MV-4-11 (cell line): ENCODE data around the gene HSH2D.

Experiments used
- DNase-seq: peaks from one replicate; lab custom pipeline; 2025; lab: John Stamatoyannopoulos, UW

The HSH2D gene

GRCh38 chr19:16193466-16193865 is 50.0 kb downstream of the HSH2D start:
- DNase-seq: no peak

DNA sequence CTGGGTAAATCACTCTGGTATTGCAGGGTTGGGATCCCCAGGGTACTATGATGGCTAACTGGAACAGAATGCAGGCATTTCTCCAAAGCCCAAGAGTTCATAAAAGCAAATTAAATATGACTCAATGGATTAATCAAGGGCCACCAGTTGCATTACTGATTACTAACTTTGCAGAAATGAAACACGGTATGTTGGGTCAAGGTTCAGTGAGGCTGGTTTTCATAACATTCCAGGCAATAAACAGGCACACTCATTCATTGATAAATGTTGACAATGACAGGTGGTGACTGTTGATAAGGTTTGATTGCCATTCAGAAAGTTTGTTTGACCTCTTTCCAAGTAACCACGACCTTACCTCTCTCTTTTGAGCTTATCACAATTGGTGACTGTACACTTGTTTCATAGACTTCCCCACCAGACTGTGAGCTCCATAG is 53.7 kb downstream of the HSH2D start:
- DNase-seq: peak; percentile 48

DNA sequence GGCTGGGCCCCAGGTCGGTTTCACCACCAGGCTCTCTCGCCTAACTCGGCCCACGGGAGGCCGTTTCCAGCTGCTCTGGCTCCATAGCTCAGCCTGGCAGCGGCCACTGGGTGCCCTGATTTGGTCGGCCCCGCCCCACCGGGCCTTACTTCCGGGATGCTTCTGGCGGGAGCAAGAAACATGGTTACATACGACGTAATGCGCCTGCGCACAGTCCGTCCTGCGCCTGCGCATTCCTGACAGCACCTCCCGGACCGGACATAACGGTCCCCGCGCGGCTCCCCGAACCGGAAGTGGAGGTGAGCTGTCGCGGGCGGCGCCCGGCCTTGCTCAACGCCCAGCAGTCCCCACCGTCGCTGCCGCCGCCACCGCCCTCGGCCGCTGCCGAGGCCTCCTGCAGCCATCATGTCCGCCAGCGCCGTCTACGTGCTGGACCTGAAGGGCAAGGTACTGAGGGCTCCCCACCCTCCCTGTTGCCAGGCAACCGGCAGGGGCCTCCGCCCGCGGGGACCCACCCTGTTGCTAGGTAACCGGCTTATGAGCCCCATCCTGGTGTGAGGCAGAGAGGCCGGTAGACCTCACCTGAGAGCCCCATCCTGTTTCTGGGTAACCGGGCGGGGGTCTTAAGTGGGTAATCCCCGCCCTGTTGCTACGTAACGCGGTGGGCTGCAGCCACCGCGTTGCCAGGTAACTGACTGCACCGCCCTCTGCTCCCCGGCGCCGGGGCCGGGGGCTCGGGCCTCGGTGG is 54.3 kb downstream of the HSH2D start, which contains the start of gene AP1M1:
AP1M1 (plus strand) TSS at position 290 of the 748 bp plus-strand sequence; CDS start at position 406, 116 bp downstream.
- peak; percentile 99 for DNase-seq

- DNase-seq: no peak
These were observed 54.8 kb downstream of the HSH2D start for GRCh38 chr19:16198370-16198651.

- no peak for DNase-seq
These were observed 55.9 kb downstream of the HSH2D start for GRCh38 chr19:16199275-16199932.

DNA sequence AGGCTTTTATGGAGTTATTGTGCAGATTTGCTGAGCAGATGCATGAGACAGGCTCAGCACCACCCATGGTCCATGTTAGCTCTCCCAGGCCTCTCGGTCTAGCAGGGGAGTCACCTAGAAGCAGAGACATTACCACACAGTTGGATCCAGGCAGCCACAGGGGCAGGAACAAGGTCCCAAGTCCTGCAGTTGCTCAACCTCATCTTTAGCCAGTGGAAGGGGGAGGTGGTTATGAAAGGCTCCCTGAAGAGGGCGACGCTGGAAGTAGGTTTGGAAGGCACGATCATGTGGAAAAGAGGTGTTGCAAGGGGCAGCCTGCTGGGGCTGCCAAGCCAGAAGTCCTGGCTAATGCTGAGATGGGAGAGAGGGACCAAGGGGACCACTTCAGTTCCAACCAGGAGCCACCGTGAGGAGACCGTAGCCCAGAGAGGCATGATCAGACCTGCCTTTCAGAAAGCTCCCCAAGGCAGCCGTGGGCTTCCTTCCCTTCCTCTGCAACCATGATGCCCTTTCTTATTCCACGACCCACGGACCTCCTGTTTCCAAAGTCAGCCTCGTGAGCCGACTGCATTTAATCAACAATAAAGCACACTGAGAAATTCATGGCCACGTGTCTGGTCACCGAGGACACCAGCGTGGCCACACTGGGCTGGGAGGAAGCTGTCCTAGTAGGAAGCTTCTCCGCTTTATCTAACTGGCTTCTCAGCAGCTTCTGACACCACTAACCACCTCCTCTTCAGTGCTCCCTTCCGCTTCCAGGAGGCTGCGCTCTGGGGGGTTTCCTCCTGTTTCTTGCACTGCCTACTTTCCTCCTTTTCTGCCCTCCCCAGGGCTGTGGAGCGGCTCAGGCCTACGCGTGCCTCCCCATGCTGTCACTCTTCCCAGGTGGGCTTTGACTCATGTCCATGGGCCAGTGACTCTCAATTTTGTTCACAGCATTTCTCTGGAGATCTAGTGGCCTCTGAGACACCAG is 56.8 kb downstream of the HSH2D start:
- peak; percentile 86 for DNase-seq

DNA sequence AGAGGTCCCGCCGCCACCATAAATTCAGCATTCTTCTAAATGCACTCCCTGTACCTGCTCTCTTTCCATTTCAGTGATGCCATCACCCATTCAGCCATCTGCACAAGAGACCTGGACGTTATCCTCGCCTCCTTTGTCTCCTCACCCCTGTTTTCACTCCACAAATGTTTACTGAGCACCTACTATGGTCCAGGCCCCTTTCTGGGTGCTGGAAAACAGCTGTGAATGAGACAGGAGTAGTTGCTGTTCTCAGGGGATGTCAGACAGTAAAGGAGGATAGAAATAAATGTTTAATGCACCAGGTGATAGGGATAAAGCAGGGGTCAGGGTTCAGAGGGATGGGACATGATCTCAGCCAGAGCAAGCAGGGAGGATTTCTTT is 57.5 kb downstream of the HSH2D start:
- DNase-seq: no peak

- DNase-seq: no peak
These were observed 59.1 kb downstream of the HSH2D start for GRCh38 chr19:16202320-16203255.

DNA sequence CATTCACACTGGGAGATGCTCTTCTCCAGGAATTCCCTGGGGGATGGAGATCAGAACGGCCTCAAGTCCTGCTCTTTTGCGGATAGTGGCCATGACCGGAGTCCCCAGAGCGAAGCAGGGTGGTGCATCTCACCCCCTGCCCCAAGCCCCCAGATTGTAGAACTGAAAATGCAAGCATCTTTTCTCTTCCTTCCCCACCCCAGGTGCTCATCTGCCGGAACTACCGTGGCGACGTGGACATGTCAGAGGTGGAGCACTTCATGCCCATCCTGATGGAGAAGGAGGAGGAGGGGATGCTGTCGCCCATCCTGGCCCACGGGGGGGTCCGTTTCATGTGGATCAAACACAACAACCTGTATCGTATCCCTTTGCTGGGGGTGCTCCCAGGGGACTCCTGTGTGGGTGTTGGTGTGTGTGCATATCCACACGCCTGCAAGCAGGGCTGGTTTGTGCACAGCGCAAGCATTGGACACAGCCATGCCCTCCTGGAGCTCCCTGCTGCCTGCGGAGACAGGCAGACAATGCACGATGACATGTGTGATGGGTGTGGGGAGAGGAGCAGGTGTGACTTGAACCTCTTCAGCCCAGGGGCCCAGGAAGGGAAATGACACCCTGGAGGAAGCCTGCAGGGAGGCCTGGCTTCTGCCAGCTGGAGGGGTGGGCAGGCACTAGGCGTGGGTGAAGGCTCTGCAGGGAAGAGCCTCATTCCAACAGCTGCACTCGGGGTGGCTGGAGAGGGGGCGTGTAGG is 59.9 kb downstream of the HSH2D start:
- DNase-seq: no peak

GRCh38 chr19:16204005-16204294 is 60.5 kb downstream of the HSH2D start:
- DNase-seq: no peak

DNA sequence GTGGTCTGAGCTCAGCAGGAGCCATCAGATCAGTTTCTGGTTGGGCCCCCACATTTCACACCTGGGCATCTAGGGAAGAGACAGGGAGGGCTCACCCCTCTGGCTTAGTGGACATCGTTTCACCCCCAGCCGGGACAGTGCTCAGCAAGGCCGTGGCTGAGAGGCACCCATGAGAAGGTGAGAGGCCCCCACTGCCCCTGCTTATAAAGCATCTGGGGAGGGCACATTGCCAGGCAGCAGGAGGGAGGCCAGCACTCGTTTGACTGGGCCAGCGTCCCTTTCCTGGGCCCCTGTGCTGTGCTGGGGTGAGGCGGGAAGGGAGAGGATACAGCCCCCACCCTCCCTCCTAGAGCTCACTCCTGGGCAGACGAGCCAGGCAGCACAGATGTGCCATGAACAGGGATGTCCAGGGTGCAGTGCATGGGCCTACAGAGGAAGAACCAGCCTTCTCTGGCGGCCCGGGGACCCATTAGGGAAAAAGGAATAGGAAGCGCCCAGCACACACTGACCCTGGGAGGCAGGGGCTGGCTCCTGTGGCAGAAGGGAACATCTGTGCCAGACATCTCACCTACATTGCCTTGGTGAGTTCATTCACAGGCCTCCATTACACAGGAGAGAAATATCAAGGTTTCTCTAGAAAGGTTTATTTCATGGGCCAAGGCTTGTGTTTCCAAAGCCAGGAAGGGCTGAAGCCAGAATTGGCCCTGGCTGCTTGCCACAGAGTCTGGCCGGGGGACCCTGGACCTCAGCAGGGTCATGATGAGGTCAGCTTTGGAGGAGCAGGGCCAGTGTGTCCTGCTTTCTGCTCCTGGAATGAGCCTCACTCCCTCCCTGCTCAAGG is 61.9 kb downstream of the HSH2D start:
- no peak for DNase-seq

DNA sequence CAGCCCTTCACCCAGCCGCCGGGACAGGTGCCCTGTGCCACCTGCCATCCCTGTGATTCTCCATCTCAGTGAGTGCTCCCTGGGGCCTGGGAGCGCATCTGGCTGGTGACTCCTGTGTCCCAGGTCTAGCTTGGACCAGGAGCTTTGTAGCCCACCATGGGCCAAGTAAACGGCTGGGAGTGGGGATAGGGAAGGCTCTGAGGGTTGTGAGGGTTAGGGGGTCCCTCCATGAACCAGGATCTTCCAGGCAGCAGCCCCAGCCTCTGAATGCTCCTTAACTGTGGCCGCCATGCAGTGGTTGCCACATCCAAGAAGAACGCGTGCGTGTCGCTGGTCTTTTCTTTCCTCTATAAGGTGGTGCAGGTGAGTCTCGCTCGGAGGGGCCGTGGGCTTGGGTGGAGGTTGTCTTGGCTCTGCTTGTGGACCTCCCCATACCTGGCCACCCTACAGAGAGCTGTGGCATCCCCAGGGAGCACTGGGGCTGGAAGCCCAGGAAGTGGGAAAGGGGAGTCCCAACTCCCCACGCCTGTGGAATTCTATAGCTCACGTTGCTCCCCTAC is 62.6 kb downstream of the HSH2D start:
- no peak for DNase-seq

DNA sequence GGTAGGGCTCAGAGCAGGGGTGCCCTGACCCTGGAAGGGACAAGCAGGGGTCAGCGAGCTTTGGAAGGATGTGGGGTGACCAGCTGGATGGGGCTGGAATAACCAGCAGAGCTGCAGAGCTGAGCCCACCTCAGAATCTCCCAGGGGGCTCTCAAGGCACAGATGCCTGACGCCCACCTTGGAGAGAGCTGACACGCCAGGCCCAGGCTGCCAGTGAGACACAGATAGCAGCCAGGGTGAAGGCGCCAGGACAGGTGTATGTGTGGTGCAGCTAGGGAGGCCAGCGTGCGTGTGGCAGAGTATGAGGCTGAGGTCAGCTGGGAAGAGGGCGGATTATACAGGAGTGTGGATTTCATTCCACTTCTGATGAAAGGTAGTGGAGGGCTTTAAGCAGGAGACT is 63.2 kb downstream of the HSH2D start:
- no peak for DNase-seq

DNA sequence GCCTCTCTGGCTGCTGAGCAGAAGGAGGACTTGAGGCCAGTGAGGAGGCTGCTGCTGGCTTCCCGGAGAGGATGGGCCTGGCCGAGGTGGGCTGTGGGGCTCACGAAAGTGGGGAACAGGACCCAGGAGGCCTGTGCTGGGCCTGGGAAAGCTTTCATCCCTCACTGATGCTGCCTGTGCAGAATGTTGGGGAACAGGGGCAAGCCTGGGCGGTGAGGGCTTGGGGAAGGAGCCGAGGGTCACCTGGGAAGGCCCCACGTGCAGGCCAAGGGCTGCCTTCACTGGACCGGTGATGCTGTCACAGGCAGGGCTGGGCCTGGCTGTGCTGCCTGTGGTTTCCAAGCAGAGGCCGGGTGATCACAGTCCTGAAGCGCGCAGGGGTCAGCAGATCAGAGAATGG is 63.6 kb downstream of the HSH2D start:
- no peak for DNase-seq

DNA sequence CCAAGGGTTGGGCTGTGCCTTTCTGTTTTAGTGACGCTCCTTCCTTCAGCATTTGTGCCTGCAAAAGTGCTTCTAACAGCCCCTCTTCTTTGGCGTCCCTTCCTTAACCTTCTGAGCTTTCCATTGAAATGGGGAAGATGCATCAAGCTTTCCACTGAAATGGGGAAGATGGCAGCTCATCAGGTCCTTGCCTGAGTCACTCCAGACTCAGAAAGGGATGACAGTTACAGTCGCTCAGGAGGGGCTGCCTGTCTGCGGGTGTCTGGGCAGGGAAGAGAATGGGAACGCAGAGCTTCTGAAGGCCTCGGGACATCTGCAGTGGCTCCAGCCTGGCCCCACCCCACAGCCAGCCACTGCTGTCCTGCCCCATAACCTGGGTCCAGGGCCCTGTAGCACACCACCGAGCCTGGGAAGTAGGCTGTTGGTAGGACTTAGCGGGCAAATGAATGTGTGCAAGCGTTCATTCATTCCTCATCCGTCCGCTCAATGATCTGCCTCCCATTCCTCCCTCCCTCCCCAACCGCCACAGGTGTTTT is 64.1 kb downstream of the HSH2D start:
- DNase-seq: peak; percentile 14
